Measurements from ENCODE around the gene BRD4. TPM values are rescaled to one million over a fixed set of nuclear protein-coding genes. Genes with fewer than 3 reads are reported as not detected.

The BRD4 gene
- total RNA-seq, 1 experiment from 2014 or later, result 20.3 TPM

GRCh38 chr19:15227261-15227660 lies 105.1 kb downstream of the BRD4 start:
- no peak for DNase-seq (ENCODE audit: low spot score)

GRCh38 chr19:15225760-15226159 lies 106.6 kb downstream of the BRD4 start:
- DNase-seq (ENCODE audit: low spot score), result no peak

- no peak for DNase-seq (ENCODE audit: low spot score)
Observed at GRCh38 chr19:15223649-15224361, 108.5 kb downstream of the BRD4 start.

GRCh38 chr19:15222738-15223648 lies 109.3 kb downstream of the BRD4 start:
- peak; percentile 13 for DNase-seq (ENCODE audit: low spot score)

GRCh38 chr19:15220833-15221232 lies 111.5 kb downstream of the BRD4 start:
- no peak for DNase-seq (ENCODE audit: low spot score)

- no peak for DNase-seq (ENCODE audit: low spot score)
Observed at GRCh38 chr19:15218501-15218900, 113.8 kb downstream of the BRD4 start.

GRCh38 chr19:15216363-15216762 lies 116.0 kb downstream of the BRD4 start:
- DNase-seq (ENCODE audit: low spot score), result peak; percentile 45

GRCh38 chr19:15213715-15214381 lies 118.5 kb downstream of the BRD4 start:
- DNase-seq (ENCODE audit: low spot score), result no peak

- DNase-seq (ENCODE audit: low spot score), result no peak
Observed at GRCh38 chr19:15212711-15213110, 119.6 kb downstream of the BRD4 start.

- no peak for DNase-seq (ENCODE audit: low spot score)
Observed at GRCh38 chr19:15210323-15210781, 122.0 kb downstream of the BRD4 start.

- DNase-seq (ENCODE audit: low spot score), result no peak
Observed at GRCh38 chr19:15201374-15202023, 130.8 kb downstream of the BRD4 start.

- no peak for DNase-seq (ENCODE audit: low spot score)
Observed at GRCh38 chr19:15200553-15201364, 131.6 kb downstream of the BRD4 start, which contains the start of gene NOTCH3. TSS of gene NOTCH3 (minus strand) at chr19:15200995. CDS start at chr19:15200905, 90 bp downstream.

GRCh38 chr19:15199661-15200552 lies 132.4 kb downstream of the BRD4 start:
- DNase-seq (ENCODE audit: low spot score), result no peak

- no peak for DNase-seq (ENCODE audit: low spot score)
Observed at GRCh38 chr19:15198951-15199660, 133.2 kb downstream of the BRD4 start.

GRCh38 chr19:15197942-15198341 lies 134.4 kb downstream of the BRD4 start:
- no peak for DNase-seq (ENCODE audit: low spot score)

GRCh38 chr19:15197275-15197941 lies 134.9 kb downstream of the BRD4 start:
- no peak for DNase-seq (ENCODE audit: low spot score)

GRCh38 chr19:15196360-15197005 lies 135.9 kb downstream of the BRD4 start:
- no peak for DNase-seq (ENCODE audit: low spot score)

Data from HT-29 (cell line).